ENCODE data around the gene PCDHGC4.
A peak's percentile ranks its signal among the peaks of the same experiment; 100 is the strongest.

Gene PCDHGC4

GRCh38 chr5:141529873-141530272 lies 45.0 kb downstream of the PCDHGC4 start:
- Mint-ChIP-seq H3K9me3 (no peaks in the 10 kb centered on the region), H3K4me3 (no peak overlapping the region), H3K27me3 (ENCODE audit: low read depth) (no peaks in the 10 kb centered on the region), H3K27ac (no peak overlapping the region), H3K36me3 (ENCODE audit: low read depth) (peaks cover 52% of the 10 kb centered on the region), H3K4me1 (peaks cover 50% of the 10 kb centered on the region)
- no peak for TF ChIP-seq CTCF (IDR thresholded peaks at IDR 0.05; ENCODE audit: unreplicated experiment in 3 of 3)

DNA sequence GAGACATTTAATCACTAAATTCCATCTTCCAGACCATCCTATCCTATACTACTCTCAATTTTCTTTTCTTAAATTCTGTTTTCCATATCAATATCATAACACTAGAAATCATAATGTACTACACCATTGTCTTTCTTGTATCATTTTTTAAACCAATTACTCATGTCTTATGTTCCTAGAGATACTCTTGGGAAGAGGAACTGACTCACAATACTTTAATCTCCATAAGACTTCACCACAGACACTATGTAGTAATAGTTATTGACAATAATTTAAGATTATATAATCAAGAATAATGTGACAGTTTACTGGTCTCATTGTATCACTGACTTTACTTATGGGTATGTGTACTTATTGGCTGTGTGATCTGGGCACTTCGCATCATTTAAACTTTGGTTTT lies 47.9 kb downstream of the PCDHGC4 start:
- Mint-ChIP-seq H3K27ac (no peak overlapping the region), H3K27me3 (ENCODE audit: low read depth) (no peaks in the 10 kb centered on the region), H3K36me3 (ENCODE audit: low read depth) (peaks cover 45% of the 10 kb centered on the region), H3K9me3 (no peaks in the 10 kb centered on the region), H3K4me1 (peaks cover 29% of the 10 kb centered on the region), H3K4me3 (no peak overlapping the region)
- no peak for TF ChIP-seq CTCF (IDR thresholded peaks at IDR 0.05; ENCODE audit: unreplicated experiment in 3 of 3)

- H3K36me3 Mint-ChIP-seq (ENCODE audit: low read depth) = peaks cover 33% of the 10 kb centered on the region
- H3K27ac Mint-ChIP-seq = no peak overlapping the region
- peaks cover 17% of the 10 kb centered on the region for H3K4me1 Mint-ChIP-seq
- TF ChIP-seq CTCF (IDR thresholded peaks at IDR 0.05; ENCODE audit: unreplicated experiment in 3 of 3) = no peak
- H3K9me3 Mint-ChIP-seq = no peaks in the 10 kb centered on the region
- no peaks in the 10 kb centered on the region for H3K27me3 Mint-ChIP-seq (ENCODE audit: low read depth)
- H3K4me3 Mint-ChIP-seq = no peak overlapping the region
Measured at GRCh38 chr5:141533897-141534296, 49.1 kb downstream of the PCDHGC4 start.

DNA sequence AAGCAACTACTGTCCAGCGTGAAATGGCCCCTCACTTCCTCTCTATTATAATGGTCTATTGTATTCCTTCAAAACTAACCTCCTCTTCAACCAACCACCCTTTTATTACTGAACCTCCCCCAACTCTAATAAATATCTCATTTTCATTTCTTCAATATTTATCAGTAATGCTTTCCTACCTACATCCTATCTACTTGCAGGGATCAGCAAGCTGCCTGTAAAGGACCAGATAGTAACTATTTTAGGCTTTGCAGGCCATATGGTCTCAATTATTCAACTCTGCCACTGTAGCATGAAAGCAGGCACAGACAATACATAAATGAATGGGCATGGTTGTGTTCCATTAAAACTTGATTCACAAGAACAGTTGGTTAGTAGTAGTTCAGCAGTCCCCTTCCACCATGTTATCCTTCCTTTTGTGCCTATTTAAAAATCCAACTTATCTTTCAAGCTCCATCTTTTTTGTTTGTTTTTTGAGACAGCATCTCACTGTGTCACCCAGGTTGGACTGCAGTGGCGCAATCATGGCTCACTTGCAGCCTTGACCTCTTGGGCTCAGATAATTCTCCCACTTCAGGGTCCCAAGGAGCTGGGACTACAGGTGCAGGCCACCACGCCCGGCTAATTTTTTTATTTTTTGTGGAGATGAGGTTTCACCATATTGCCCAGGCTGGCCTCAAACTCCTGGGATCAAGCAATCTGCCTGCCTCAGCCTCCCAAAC lies 49.8 kb downstream of the PCDHGC4 start:
- Mint-ChIP-seq H3K9me3 (no peaks in the 10 kb centered on the region), H3K27me3 (ENCODE audit: low read depth) (no peaks in the 10 kb centered on the region), H3K4me1 (peaks cover 10% of the 10 kb centered on the region), H3K4me3 (no peak overlapping the region), H3K27ac (peak overlapping the region in 1 of 3 experiments; percentile 14), H3K36me3 (ENCODE audit: low read depth) (peaks cover 34% of the 10 kb centered on the region)
- no peak for TF ChIP-seq CTCF (IDR thresholded peaks at IDR 0.05; ENCODE audit: unreplicated experiment in 3 of 3)

Data from nephron (organoid).